IMR-90 (cell line): ENCODE measurements around the gene ZFAND2A. TPM values are rescaled to one million over a fixed set of nuclear protein-coding genes. Genes with fewer than 3 reads are reported as not detected.

Experiments
- ATAC-seq: fragments of 200-7000 bp; cut with Tn5 transposase; 2 replicates; pipeline ENCODE4 v1.9.1; 2020; ENCODE audit warnings: low read depth, mild to moderate bottlenecking, moderate library complexity
- BruUV-seq: library from RNA; stranded (reverse); fragments of 400-500 nt; replicated peaks from 2 replicates; lab custom pipeline; 2021; lab: Mats Ljungman, UMichigan
- CTCF ChIA-PET: fragments of 300-600 bp; formaldehyde crosslinking; extraction: SDS; loops from one replicate; lab custom pipeline; 2021; ENCODE audit warnings: antibody characterized with exemption; lab: Yijun Ruan, JAX
- POLR2A ChIA-PET: fragments of 300-600 bp; sonication (Branson Sonifier 250); formaldehyde crosslinking; loops from one replicate; lab custom pipeline; 2022; ENCODE audit warnings: antibody characterized with exemption; ENCODE audit not compliant: unreplicated experiment; lab: Charles Lee
- DNase-seq: peaks from one replicate; pipeline ENCODE4 v3.0.0; 2013
- H2AFZ ChIP-seq: replicated peaks from 2 replicates; pipeline ENCODE3; 2013; ENCODE audit warnings: low read length, mild to moderate bottlenecking; ENCODE audit not compliant: poor library complexity
- H2AK5ac ChIP-seq: 2 replicates; pipeline ENCODE4 v1.6.1; 2013; ENCODE audit warnings: low read depth, low read length, inconsistent platforms
- H2AK9ac ChIP-seq: replicated peaks from 2 replicates; pipeline ENCODE3; 2013; ENCODE audit warnings: mild to moderate bottlenecking, low read depth, low read length, moderate library complexity; ENCODE audit not compliant: poor library complexity
- H2BK120ac ChIP-seq: 2 replicates; pipeline ENCODE4 v1.6.1; 2013; ENCODE audit warnings: low read depth, low read length, inconsistent platforms
- H2BK15ac ChIP-seq: 3 replicates; pipeline ENCODE4 v1.6.1; 2013; ENCODE audit warnings: low read depth, low read length, inconsistent platforms
- H2BK20ac ChIP-seq: 2 replicates; pipeline ENCODE4 v1.6.1; 2013; ENCODE audit warnings: low read depth, mild to moderate bottlenecking, inconsistent platforms, low read length, moderate library complexity
- H2BK5ac ChIP-seq: 2 replicates; pipeline ENCODE4 v1.6.1; 2013; ENCODE audit warnings: mild to moderate bottlenecking, low read depth, low read length, inconsistent platforms; ENCODE audit not compliant: poor library complexity, severe bottlenecking
- H3K14ac ChIP-seq: replicated peaks from 2 replicates; pipeline ENCODE4 v1.6.1; 2013; ENCODE audit warnings: low read depth, low read length, inconsistent platforms
- H3K18ac ChIP-seq: 2 replicates; pipeline ENCODE4 v1.6.1; 2013; ENCODE audit warnings: low read depth, low read length, control low read depth
- H3K23ac ChIP-seq: 2 replicates; pipeline ENCODE4 v1.6.1; 2013; ENCODE audit warnings: low read depth, low read length, inconsistent platforms
- H3K27ac ChIP-seq: 2 replicates; pipeline ENCODE4 v1.5.1; 2013; ENCODE audit warnings: mild to moderate bottlenecking, control low read depth, low read length; ENCODE audit not compliant: insufficient read depth
- H3K27me3 ChIP-seq: 2 replicates; pipeline ENCODE4 v1.6.1; 2013; ENCODE audit warnings: low read length; ENCODE audit not compliant: control insufficient read depth, insufficient read depth
- H3K36me3 ChIP-seq: 2 replicates; pipeline ENCODE4 v1.6.1; 2013; ENCODE audit warnings: low read length, mixed read lengths; ENCODE audit not compliant: control insufficient read depth, insufficient read depth
- H3K4ac ChIP-seq: 2 replicates; pipeline ENCODE4 v1.6.1; 2013; ENCODE audit warnings: low read depth, low read length, inconsistent platforms
- H3K4me1 ChIP-seq: 2 replicates; pipeline ENCODE4 v1.6.1; 2013; ENCODE audit warnings: low read length, mixed read lengths; ENCODE audit not compliant: control insufficient read depth, insufficient read depth
- H3K4me2 ChIP-seq: 2 replicates; pipeline ENCODE4 v1.6.1; 2013; ENCODE audit warnings: low read depth, mild to moderate bottlenecking, control low read depth, low read length, moderate library complexity
- H3K4me3 ChIP-seq: 2 replicates; pipeline ENCODE4 v1.5.1; 2013; ENCODE audit warnings: low read depth, mild to moderate bottlenecking, control low read depth, low read length, moderate library complexity; ENCODE audit not compliant: insufficient read depth
- H3K56ac ChIP-seq: 2 replicates; pipeline ENCODE4 v1.6.1; 2013; ENCODE audit warnings: low read length, inconsistent platforms; ENCODE audit not compliant: insufficient read depth; ENCODE audit errors: extremely low read depth
- H3K79me1 ChIP-seq, 2 experiments: 2 replicates each; pipeline ENCODE4 v1.6.1; 2013; ENCODE audit warnings: low read length in 2 of 2, inconsistent platforms in 1 of 2, low read depth in 1 of 2
- H3K9ac ChIP-seq: 2 replicates; pipeline ENCODE4 v1.6.1; 2013; ENCODE audit warnings: low read depth, low read length, control low read depth
- H3K9me1 ChIP-seq: 2 replicates; pipeline ENCODE4 v1.6.1; 2013; ENCODE audit warnings: low read length, inconsistent platforms; ENCODE audit not compliant: insufficient read depth
- H3K9me3 ChIP-seq: 2 replicates; pipeline ENCODE4 v1.6.1; 2013; ENCODE audit warnings: low read length; ENCODE audit not compliant: control insufficient read depth, insufficient read depth
- H4K20me1 ChIP-seq: 2 replicates; pipeline ENCODE4 v1.6.1; 2013; ENCODE audit warnings: low read length, inconsistent platforms; ENCODE audit not compliant: insufficient read depth
- H4K5ac ChIP-seq: 2 replicates; pipeline ENCODE4 v1.6.1; 2013; ENCODE audit warnings: mild to moderate bottlenecking, low read depth, low read length, control low read depth
- H4K8ac ChIP-seq, 2 experiments: 2 replicates each; pipeline ENCODE4 v1.6.1; 2013; ENCODE audit warnings: low read depth in 2 of 2, low read length in 2 of 2, control low read depth in 1 of 2, inconsistent platforms in 1 of 2
- H4K91ac ChIP-seq: 2 replicates; pipeline ENCODE4 v1.6.1; 2013; ENCODE audit warnings: low read depth, low read length, inconsistent platforms; ENCODE audit not compliant: insufficient read depth
- BHLHE40 ChIP-seq: fragments of 150-350 bp; IDR thresholded peaks from 2 replicates; pipeline ENCODE4 v1.6.1; 2016; ENCODE audit warnings: mild to moderate bottlenecking, low read depth, low read length
- CEBPB ChIP-seq: IDR thresholded peaks from 2 replicates; pipeline ENCODE4 v1.6.1; 2012; ENCODE audit warnings: low read depth, low read length, improper control_type of control experiment
- CHD1 ChIP-seq: IDR thresholded peaks from 2 replicates; pipeline ENCODE4 v1.6.1; 2012; ENCODE audit warnings: low read depth, low read length, improper control_type of control experiment
- CTCF ChIP-seq: conservative IDR thresholded peaks from 2 replicates; pipeline ENCODE4 v1.5.1; 2012; ENCODE audit warnings: mild to moderate bottlenecking, low read depth, low read length, improper control_type of control experiment
- ELK1 ChIP-seq: fragments of 150-350 bp; IDR thresholded peaks from 2 replicates; pipeline ENCODE4 v1.6.1; 2016; ENCODE audit warnings: low read depth, mild to moderate bottlenecking, low read length, moderate library complexity, borderline replicate concordance
- FOS ChIP-seq: fragments of 150-350 bp; IDR thresholded peaks from 2 replicates; pipeline ENCODE4 v1.6.1; 2016; ENCODE audit warnings: low read depth, low read length
- MAFK ChIP-seq: IDR thresholded peaks from 2 replicates; pipeline ENCODE4 v1.6.1; 2012; ENCODE audit warnings: low read depth, low read length, improper control_type of control experiment
- MAZ ChIP-seq: IDR thresholded peaks from 2 replicates; pipeline ENCODE4 v1.6.1; 2012; ENCODE audit warnings: low read depth, mild to moderate bottlenecking, low read length, improper control_type of control experiment, moderate library complexity, borderline replicate concordance
- MXI1 ChIP-seq: IDR thresholded peaks from 2 replicates; pipeline ENCODE4 v1.6.1; 2012; ENCODE audit warnings: low read depth, mild to moderate bottlenecking, low read length, moderate library complexity, borderline replicate concordance
- NFE2L2 ChIP-seq: fragments of 150-350 bp; IDR thresholded peaks from 2 replicates; pipeline ENCODE4 v1.6.1; 2016; ENCODE audit warnings: low read depth, mild to moderate bottlenecking, low read length
- POLR2A ChIP-seq: IDR thresholded peaks from 2 replicates; pipeline ENCODE4 v1.6.1; 2012; ENCODE audit warnings: mild to moderate bottlenecking, low read depth, low read length
- RAD21 ChIP-seq: IDR thresholded peaks from 2 replicates; pipeline ENCODE4 v1.6.1; 2012; ENCODE audit warnings: low read length, improper control_type of control experiment
- RCOR1 ChIP-seq: IDR thresholded peaks from 2 replicates; pipeline ENCODE4 v1.6.1; 2012; ENCODE audit warnings: mild to moderate bottlenecking, low read length, improper control_type of control experiment; ENCODE audit not compliant: insufficient replicate concordance
- RFX5 ChIP-seq: IDR thresholded peaks from 2 replicates; pipeline ENCODE4 v1.8.0; 2012; ENCODE audit warnings: low read depth, mild to moderate bottlenecking, low read length, moderate library complexity
- SMC3 ChIP-seq: fragments of 150-350 bp; IDR thresholded peaks from 2 replicates; pipeline ENCODE4 v1.6.1; 2016; ENCODE audit warnings: low read depth, mild to moderate bottlenecking, antibody characterized with exemption, low read length, moderate library complexity
- USF2 ChIP-seq: fragments of 150-350 bp; IDR thresholded peaks from 2 replicates; pipeline ENCODE4 v1.6.1; 2017; ENCODE audit warnings: mild to moderate bottlenecking, antibody characterized with exemption, low read length, low read depth
- WGBS, 2 experiments: methylation state at CpG; one replicate each; pipeline versions ENCODE4 v1.1.5 to v1.1.7; 2013; ENCODE audit warnings: missing lambda C conversion rate in 2 of 2; ENCODE audit not compliant: insufficient read length in 1 of 2; ENCODE audit errors: extremely low coverage in 2 of 2; 5-methylcytosine and 5-hydroxymethylcytosine counted together
- dilution Hi-C: fragments of 300-500 bp; cut with HindIII; formaldehyde crosslinking; loops from one replicate; pipeline ENCODE4 v1.14.3; 2018; ENCODE audit warnings: low sequenced_read_pairs; ENCODE audit not compliant: unreplicated experiment
- in situ Hi-C: fragments of 300-500 bp; cut with MboI; formaldehyde crosslinking; loops from 3 replicates; pipeline ENCODE4 v1.14.3; 2019; ENCODE audit warnings: low sequenced_read_pairs, inconsistent platforms, mixed read lengths
- intact Hi-C: fragments of 100-400 bp; cut with micrococcal nuclease; formaldehyde crosslinking; loops from 2 replicates; pipeline ENCODE4 v1.10.0; 2022
- polyA plus RNA-seq, 3 experiments: library from polyadenylated mRNA; depleted of rRNA; stranded (reverse); fragments of >200 nt; gene quantifications; 2 replicates each; pipeline ENCODE4 v1.2.3, GENCODE V29; 2012; ENCODE audit warnings: low replicate concordance in 1 of 3
- total RNA-seq: library from RNA; depleted of rRNA; stranded (reverse); fragments of >200 nt; gene quantifications from 2 replicates; pipeline ENCODE4 v1.2.3, GENCODE V29; 2012

Gene ZFAND2A
- total and polyA plus RNA-seq, 2 of the 4 experiments (the other 2 are of a cell fraction): 11.8 to 28.7 TPM

GRCh38 chr7:1142051-1142635 is 17.9 kb downstream of the ZFAND2A start:
- no peak overlapping the region for H3K27ac ChIP-seq
- no peak overlapping the region for H4K91ac ChIP-seq
- POLR2A ChIA-PET: no interaction called here
- no peaks in the 10 kb centered on the region for H3K9me3 ChIP-seq
- no peak overlapping the region for H3K18ac ChIP-seq
- peaks cover 6% of the 10 kb centered on the region for H3K9me1 ChIP-seq
- TF ChIP-seq POLR2A (no peak), BHLHE40 (no peak), FOS (no peak), MAFK (no peak), USF2 (no peak), MXI1 (no peak), MAZ (no peak), CHD1 (no peak), NFE2L2 (no peak), RAD21 (no peak), RCOR1 (no peak), ELK1 (no peak), CEBPB (no peak), RFX5 (no peak), CTCF (no peak), SMC3 (no peak)
- H2BK5ac ChIP-seq: no peak overlapping the region
- dilution Hi-C loops: no loop called here
- no peak overlapping the region for H4K8ac ChIP-seq
- H2AK5ac ChIP-seq: no peak overlapping the region
- peaks cover 2% of the 10 kb centered on the region; the same call in 1 of the 2 replicates for H3K4me1 ChIP-seq
- no peak overlapping the region for H2BK15ac ChIP-seq
- in situ Hi-C loops: no loop called here
- H3K14ac ChIP-seq: no peak overlapping the region
- no peak for ATAC-seq
- H3K56ac ChIP-seq: no peak overlapping the region
- H3K23ac ChIP-seq: no peak overlapping the region
- BruUV-seq: no TSS peak
- intact Hi-C loops: no loop called here
- WGBS, 2 experiments: 80% methylated on average over 10 of the region's 14 CpGs; no CpG with 5 or more reads in 1 of the 2 experiments
- CTCF ChIA-PET: no interaction called here
- no peaks in the 10 kb centered on the region for H3K27me3 ChIP-seq
- no peaks in the 10 kb centered on the region for H3K36me3 ChIP-seq
- peaks cover 6% of the 10 kb centered on the region in 2 experiments for H3K79me1 ChIP-seq
- no peak overlapping the region for H2BK120ac ChIP-seq
- H4K20me1 ChIP-seq: no peaks in the 10 kb centered on the region
- DNase-seq: no peak
- no peak overlapping the region for H2BK20ac ChIP-seq
- no peak overlapping the region for H2AFZ ChIP-seq
- no peak overlapping the region for H3K9ac ChIP-seq
- no peak overlapping the region for H3K4ac ChIP-seq
- no peak overlapping the region for H2AK9ac ChIP-seq
- H3K4me3 ChIP-seq: no peak overlapping the region
- H4K5ac ChIP-seq: no peak overlapping the region
- no peak overlapping the region for H3K4me2 ChIP-seq
